Airway epithelial cell (primary cell): ENCODE measurements around the gene TBKBP1. TPM values are rescaled to one million over a fixed set of nuclear protein-coding genes. Genes with fewer than 3 reads are reported as not detected.

Source experiments
- total RNA-seq: library from RNA; depleted of rRNA; stranded (reverse); fragments of >200 nt; gene quantifications from 2 replicates; pipeline ENCODE4 v1.2.3, GENCODE V29; 2015

The TBKBP1 gene
- 6.3 and 7.1 TPM in 2 replicates for total RNA-seq

GRCh38 chr17:47693731-47694580 is at the start of gene TBKBP1:
TBKBP1 (plus strand) TSS chr17:47694161; CDS start chr17:47696113, 1,952 bp downstream.

GRCh38 chr17:47649153-47649971 is 44.6 kb upstream of the TBKBP1 start, which contains the start of gene KPNB1:
KPNB1 (plus strand) TSS chr17:47649919; CDS start chr17:47650245, 326 bp downstream.

GRCh38 chr17:47733047-47733673 is 39.2 kb downstream of the TBKBP1 start, which contains the start of gene TBX21:
TBX21 (plus strand) TSS chr17:47733236; CDS start chr17:47733455, 219 bp downstream.

Other genes with a start within 250 kb of the TBKBP1 start
- 47.2 and 50.2 TPM in 2 replicates for gene NPEPPS, start 163.1 kb upstream of the TBKBP1 start, total RNA-seq
- gene KPNB1, start 44.2 kb upstream of the TBKBP1 start, total RNA-seq: 220 and 276 TPM in 2 replicates
- not detected in 2 replicates for gene TBX21, start 39.1 kb downstream of the TBKBP1 start, total RNA-seq
- 5.6 and 5.8 TPM in 2 replicates for gene OSBPL7, start 127.6 kb downstream of the TBKBP1 start, total RNA-seq
- 40.1 and 47.5 TPM in 2 replicates for gene MRPL10, start 137.4 kb downstream of the TBKBP1 start, total RNA-seq
- 0.21 TPM in 1 of 2 replicates, not detected in the other for gene LRRC46, start 137.5 kb downstream of the TBKBP1 start, total RNA-seq
- 25.4 and 36.1 TPM in 2 replicates for gene SCRN2, start 147.1 kb downstream of the TBKBP1 start, total RNA-seq
- 5.2 and 7.1 TPM in 2 replicates for gene SP6, start 157.0 kb downstream of the TBKBP1 start, total RNA-seq
- gene SP2, start 202.1 kb downstream of the TBKBP1 start, total RNA-seq: 3.1 and 10.2 TPM in 2 replicates
- 73.8 and 94.8 TPM in 2 replicates for gene PNPO, start 247.4 kb downstream of the TBKBP1 start, total RNA-seq